HG02884 (cell line): ENCODE results near the gene AGBL1.

Experiments
- ATAC-seq: cut with Tn5 transposase; IDR thresholded peaks from one replicate; pipeline ENCODE4 v1.9.1; 2021; ENCODE audit warnings: mild to moderate bottlenecking, moderate library complexity; ENCODE audit not compliant: unreplicated experiment

Gene AGBL1

DNA sequence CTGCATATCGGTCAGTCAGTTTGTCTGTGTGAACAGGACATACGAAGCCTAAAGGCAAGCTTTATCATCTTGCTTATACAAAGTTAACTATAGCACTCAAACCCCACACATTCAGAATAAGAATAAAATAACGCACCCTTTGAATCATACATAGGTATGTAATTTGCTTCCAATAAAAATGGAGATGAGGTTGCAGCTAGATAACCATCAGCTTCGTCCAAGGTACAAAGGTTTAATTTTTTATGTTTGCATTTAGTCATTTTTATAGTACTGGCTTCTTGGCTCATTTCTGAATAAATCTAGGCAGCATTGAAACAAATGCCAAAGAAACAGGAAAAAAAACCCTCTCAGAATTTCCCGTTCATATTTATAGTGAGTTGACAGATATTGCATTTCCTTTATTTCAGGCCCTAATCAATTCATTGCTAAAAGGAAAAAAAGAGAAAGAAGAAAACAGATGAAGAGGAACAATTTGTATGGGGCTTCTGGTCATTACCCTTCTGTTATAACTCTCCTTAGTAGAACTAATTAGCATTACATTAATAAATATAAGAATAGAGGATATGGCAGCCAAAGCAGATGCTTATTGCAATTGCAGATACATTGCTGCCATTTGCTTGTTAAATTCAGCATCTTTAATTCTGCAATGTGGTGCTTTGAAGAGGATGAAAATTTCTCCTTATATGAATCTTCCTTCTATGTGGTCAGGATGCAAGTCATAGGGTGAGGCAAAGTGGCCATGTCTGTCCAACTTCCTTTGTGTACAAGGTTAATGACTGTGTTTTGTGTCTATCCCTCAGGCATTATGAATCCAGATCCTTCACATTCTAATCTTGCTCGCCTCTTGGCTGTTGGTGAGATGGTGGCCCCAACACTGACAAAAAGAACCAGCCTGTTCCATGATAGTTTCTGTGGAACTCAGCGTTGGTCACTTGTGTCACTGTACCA is 550.0 kb downstream of the AGBL1 start:
- no peak for ATAC-seq

DNA sequence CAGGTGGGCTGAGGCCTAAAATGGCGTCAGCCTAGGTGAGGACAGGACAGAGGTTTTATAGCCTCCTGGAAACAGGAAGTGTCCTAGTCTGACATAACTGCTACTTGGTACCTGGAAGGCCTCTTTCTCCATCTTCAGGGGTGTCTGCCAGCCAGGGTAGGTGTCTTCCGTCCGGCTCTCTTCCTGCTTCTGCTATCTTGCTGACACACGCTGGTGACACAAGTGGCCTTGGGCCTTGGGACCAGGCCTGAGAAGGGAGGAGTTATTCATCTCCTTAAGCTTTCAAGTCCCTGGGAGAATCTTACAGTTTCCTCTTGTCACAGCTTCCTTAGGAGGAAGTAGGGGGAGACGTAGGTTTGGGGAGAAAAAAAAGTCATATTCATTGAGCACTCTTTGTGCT is 551.3 kb downstream of the AGBL1 start:
- no peak for ATAC-seq

DNA sequence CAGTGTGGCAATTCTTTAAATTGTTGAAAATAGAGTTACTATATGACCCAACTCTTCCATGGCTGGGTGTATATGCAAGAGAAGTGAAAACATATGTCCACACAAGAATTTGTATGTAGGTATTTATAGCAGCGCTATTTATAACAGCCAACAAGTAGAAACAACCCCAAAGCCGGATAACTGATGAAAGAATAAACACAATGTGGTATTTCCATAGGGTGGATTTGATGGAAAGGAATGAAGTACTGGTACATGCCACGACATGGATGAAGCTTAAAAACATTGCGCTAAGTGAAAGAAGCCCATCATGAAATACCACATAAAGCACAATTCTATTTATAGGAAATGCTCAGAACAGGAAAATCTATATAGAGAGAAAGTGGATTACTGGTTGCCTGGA is 554.5 kb downstream of the AGBL1 start:
- no peak for ATAC-seq

DNA sequence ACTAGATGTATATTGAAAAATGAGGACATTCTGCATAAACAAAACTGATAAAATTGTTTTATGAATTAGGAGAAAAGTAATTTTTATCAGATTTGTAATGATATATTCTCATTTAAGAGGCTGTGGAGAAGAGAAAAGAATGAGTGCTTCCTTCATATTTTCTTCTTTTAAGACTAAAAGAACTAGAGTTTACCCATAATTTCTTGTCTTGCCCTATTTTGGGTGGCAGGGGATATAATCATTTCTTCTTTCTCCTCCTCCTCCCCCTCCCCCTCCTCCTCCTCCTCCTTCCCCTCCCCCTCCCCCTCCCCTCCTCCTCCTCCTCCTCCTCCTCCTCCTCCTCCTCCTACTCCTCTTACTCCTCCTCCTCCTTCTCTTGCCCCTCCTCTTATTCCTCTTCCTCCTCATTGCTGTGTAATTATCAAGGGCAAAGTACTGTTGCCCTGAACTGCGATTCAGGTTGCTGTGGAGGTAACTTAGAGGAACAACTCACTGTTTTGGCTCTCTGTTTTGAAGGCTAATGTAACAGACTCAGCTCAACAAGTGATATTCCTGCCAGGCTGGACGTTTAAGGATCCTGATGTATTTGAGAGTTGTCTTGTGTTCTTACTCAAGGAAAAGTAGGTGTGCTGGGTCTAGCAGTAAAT is 555.4 kb downstream of the AGBL1 start:
- ATAC-seq: no peak

DNA sequence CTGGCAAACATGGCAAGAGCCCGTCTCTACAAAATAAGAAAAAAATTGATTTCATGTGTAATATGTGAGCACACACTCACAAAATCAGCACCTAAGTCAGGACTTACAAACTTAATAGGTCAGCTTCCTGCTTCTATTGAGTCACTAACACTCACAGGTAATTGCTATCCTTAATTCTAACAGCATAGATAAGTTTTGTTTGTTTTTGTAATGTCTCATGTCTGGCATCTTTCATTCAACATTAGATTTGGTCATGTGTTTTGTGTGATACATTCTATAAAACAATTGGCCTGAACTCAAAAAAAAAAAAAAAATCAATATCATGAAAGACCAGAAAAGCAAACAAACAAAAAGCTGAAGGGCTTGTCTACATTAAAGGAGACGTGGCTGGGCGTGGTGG is 564.7 kb downstream of the AGBL1 start:
- no peak for ATAC-seq

DNA sequence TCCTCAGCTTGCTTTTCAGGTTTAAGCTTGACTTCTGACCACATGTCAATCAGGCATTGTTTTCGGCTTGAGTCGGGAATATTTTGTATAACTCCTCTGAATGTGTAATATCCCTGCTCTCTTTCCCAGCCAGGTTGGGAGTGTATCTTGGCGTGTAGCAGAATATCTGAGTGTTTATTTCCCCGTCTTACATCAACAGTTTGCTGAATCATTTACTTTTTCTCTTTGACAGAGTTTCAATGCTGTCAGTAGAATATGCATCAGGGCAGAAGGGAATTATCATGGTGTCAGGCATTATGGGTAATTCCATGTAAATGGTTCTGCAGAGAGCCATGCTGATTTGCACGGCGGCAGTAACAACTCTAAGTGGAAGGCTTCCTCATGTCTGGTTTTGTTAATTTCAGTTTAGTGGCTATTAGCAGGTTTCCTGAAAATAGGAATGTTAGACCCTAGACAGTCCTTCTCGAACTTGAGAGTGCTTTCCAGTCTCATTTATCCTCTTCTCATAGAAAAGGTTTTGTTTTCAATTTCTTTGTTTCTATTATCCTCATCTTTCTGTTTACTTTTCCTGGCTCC is 566.3 kb downstream of the AGBL1 start:
- ATAC-seq: no peak

DNA sequence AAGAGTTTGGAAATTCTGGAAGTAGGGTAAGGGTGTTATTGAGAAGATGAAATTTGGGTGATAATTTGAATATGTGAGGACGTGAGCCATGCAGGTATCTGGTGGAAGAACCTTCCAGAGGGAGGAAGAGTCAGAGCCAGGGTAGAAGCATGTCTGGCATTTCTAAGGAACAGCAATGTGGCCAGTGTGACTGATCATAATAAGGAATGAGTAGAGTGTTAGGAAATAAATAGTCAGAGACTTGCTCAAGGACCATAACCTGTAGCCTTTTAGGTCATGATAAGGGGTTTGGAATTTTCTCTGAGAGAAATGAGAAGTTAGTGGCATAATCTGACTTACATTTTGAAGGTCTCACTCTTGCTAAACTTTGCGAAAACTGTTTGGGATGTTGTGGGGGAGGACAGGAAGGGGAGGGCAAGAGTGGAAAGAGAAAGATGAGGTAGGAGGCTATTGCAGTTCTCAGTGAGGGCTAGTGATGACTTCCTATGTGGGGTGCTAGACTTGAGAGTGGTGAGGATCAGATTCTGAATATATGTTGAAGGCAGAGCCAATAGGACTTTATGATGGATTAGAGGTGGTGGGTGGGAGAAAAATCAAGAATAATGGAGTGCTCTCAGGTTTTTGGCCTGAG is 568.3 kb downstream of the AGBL1 start:
- ATAC-seq: no peak

DNA sequence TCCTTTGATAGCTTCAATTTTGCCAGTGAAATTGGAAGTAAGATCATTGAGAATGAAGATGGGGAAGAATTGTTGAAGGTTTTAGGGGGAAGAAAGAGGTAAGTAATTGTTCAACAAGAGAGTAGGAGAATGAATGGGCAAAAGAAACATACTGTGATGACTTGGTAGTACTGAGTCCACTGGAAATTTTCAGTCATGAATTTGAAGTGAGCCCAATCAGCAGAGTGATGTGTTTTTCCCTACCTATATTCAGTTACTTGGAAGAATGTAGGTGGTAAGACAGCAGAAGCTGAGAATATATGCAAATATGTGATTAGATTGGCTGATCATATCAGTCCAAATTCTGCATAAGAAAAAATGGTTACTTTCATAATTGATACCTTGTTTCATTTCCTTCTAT is 569.6 kb downstream of the AGBL1 start:
- ATAC-seq: no peak

DNA sequence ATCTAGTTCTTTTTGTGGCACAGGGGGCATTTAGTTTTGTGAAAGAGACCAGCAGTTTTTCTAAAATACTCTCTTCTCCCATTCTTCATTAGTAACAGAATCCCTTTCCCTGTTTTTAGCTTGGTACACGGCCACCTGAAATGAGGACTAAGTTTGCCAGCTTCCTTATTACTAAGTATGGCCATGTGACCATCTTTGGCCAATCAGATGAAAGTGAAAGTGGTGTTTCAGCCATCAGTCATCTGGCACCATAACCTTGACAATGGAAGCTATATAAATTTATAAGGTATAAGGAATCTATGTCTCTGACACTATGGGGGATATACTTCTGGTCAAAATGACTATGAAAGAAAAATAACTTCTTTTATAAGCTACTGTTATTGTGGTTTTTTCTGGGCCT is 570.4 kb downstream of the AGBL1 start:
- ATAC-seq: no peak

DNA sequence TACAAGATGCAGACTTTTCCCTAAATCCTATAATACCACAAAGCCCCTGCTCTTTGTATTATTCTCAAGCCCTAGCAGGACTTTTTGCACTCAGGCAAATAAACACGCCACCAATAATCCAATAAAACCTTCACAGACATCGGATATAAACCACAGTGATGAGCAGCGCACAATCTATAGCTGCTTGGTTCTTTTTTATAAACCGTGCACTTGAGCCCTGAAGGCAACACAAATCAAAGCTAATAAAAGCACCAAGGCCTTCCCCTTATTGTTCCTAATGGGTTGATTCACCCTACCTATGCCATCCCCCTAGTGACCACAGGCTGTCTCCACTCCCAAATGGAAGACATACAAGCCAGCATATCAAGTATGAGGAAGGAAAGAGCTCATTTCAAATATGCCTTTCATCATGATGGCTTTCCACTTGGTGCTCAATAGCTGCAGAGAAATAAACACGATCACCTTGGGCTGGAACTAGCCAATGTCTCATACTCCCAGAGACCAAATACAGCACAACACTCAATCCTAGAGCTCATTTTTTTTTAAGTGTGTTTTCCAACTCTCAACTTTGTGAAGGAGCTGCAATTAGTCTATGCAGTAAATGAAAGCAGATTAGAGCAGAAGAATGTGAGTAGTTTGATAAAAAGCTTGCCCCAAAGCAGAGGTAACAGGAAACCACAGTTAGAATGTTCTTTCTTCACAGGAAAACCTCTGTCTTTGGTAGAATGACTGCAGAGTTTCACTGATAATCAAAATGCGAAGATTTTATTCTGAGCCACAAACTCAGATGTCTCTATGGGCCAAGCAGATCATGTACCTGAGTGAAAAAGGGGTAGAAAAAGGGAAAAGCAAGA is 573.9 kb downstream of the AGBL1 start:
- no peak for ATAC-seq

DNA sequence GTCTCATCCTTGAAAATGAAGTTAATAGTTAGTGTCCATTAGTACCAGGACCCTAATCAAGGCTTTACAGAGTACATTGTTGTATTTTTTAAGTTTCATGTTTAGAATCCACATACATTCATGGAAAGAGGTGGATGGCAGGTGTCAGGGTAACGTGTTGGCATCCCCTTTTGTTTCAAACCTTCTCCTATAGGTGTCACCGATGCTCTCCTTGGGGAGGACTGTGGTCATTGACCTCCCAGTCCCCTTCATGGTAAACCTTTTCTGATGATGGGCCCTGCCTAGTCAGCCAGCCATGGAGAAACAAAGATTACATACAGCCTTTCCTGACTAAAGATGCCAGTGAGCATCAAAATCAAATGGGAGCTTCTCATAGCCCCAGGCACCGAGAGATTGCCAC is 574.8 kb downstream of the AGBL1 start:
- no peak for ATAC-seq

DNA sequence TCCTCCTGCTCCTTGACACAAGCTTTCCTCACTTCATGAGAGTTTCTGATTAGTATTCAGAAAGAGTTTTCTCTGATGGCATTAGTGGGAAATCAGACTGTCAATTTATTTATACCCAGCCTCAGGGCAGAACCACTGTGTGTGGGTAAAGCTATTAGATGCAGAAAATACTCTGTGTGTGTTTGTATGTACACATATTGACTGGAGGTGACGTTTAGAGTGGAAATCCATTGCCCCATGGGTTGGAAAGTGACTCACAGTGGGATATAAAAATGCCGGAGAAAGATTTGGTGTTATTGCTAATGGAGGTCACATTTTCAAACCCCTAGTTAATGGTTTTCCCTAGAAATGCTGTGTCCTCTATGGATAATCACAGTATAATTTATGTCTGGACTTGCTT is 577.6 kb downstream of the AGBL1 start:
- no peak for ATAC-seq

DNA sequence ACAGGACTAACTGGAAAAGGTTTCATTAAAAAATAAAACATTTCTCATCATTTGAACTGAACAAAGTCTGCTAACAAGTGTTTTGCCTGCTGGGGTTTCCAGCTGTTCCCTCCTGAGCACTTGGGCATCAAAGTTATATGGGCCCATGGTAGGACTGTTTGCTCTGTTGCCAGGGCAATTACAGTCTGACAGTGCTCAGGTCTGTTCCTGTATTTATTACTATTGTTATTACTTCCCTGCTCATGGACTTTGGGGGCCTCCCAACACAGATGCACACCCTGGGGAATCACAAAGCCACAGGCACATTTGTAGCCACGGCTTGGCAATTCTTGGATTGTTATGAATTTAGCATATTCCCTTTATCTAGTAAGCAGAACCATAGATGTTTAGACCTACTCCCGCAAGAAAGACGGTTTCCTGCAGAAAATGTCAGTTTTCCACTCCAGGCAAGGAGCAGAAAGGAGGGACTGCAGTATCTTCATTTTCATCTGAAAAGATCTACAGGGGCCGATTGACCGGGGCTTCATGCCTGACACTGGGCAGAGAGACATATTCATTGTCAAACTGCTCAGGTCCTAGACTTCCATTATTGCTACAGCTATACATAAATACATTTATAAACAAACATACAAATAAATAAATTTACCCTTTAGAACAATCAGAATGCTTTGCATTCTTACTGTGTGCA is 580.2 kb downstream of the AGBL1 start:
- no peak for ATAC-seq

DNA sequence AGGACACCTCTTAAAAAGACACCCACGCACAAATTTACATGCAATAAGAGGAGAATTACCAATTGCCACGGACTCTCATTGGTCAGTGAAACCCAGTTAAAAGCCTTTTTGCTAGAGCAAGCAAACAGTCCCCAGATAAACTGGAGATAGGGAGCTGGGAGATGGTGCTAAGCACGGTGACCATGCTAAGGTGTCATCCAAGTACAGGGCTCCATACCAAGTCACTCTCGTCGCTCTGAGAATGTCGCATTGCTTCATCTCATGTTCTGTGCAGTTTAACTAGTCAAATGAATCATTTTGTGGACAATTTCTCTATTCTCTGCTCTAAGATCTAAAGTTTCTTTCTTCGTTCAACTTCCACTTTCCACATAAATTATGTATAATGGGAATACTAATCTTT is 581.9 kb downstream of the AGBL1 start:
- ATAC-seq: no peak

DNA sequence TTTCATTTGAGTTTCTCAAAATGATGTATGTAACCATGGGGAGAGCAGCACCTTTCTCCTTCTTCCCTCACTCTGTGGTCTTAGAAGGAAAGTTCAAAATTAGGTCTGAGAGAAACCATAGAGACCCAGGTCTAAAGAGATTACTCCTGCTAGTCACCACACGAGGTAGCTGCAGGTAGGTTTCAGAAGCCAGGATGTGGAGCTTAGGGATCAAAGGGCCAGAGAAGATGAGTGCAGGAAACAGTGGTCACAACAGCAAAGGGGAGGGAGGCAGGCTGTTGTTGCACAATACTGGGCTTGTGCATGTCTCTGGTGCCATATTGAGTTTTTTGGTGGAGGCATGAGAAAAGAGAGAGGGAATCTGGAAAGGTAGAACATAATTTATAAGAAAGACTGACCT is 583.6 kb downstream of the AGBL1 start:
- ATAC-seq: no peak

DNA sequence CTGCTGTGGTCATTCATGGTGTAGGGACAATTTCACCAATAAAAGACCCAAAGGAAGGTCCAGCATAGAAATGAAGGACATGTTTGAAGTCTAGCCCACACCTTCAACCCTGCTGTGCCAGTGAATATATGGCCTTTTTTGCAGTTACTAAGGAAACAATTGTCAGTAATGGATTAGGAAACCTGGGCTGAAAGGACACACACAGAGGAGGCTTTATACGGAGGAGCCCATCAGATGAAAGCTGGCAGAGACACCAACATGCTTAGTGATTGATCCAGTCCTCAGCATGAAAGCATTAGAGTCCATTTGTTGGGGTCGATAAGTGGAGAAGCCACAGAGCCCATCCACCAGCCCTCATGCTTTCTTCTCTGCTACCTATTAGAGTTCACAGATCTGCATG is 584.3 kb downstream of the AGBL1 start:
- ATAC-seq: no peak

DNA sequence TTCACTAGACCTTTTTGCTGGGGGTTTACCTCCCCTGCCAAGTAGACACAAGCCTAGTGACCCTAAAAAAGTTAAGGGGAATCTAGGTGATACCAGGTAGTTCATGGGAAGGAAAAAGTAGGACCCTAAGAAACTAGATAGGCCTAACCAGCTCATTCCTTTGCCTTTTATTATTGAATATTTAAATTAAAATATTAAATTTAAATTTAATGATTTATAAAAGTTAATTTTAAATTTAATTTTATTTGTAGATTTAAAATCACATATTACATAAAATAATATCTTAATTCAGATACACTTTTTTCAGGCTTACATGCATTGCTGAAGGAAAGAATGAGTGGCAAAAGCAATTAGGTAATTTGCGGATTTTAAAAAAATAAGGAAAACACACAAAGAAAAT is 584.9 kb downstream of the AGBL1 start:
- no peak for ATAC-seq

DNA sequence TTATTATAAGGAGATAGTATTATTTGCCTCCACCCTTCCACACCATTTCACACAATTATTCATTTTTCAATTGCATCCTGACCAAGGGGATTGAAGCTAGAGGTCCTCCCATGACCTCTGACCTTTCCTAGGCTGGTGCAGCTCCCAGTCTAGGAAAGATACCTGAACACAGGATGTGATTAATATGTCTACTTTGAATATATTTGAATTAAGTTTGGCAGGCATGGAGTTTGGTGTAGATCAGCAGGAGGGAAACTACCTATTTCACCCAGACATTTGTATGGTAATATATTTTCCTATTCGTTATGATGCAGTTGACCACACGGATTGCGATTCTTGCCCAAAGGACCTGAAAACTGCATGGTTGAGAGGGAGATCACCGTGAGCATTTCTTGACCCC is 596.3 kb downstream of the AGBL1 start:
- ATAC-seq: no peak

DNA sequence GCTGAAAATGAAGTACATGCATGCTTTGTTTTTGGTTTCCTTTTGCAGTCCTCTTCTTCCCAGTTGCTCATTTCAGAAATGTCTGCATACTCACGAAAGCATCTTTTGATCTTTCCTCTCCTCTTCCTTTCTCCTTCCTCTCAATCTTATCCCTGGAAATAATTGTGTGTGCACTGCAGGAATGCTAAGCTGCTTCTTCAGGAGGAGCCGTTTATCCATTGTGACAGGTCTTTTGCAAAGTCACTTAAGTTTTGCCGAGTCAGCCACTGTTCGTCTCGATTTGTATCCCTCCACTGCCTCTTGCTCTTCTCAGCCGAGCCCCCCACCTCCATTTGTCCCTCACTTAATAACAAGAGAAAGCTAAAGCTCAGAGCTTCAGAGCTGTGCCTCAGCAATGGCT is 597.6 kb downstream of the AGBL1 start:
- no peak for ATAC-seq

DNA sequence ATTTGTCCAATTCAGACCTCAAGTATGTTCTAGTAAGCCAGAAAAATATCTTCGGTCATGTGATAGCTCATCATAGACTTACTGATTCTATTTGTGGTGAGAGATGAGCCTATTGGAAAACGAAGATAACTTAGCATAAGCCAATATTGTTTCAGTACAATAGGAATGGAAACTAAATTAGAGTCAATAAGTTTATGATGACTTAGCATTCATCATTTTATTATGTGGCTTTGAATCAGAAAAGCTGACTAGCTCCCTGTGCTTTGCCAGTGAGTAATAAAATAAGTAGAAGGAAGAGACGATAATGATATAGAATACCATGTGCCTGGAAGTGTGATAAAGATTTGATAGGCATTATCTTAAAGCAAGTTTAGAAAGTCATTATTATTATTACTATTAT is 605.6 kb downstream of the AGBL1 start:
- no peak for ATAC-seq
